Activated CD4-positive, alpha-beta T cell treated with anti-CD3 and anti-CD28 coated beads for 48 hours (primary cell): Measurements from ENCODE around the gene CLDN6.

Experiments used
- DNase-seq: peaks from one replicate; pipeline ENCODE4 v3.0.0-alpha.2; 2020

CLDN6 gene

DNA sequence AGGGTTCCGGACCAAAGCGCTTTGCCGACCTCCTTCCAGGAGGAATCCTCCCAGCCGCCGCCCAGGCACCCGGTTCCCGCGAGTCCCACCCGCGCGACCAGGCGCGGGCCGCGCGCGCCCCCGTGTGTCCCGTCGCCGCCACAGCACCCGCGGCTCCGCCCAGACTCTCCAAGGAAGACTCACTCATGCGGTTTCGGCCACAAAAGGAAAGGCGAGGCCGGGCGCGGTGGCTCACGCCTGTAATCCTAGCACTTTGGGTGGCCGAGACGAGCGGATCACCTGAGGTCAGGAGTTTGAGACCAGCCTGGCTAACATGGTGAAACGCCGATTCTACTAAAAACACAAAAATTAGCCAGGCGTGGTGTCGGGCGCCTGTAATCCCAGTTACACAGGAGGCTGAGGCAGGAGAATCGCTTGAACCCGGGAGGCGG is 34.3 kb downstream of the CLDN6 start:
- DNase-seq, result peak; percentile 88

DNA sequence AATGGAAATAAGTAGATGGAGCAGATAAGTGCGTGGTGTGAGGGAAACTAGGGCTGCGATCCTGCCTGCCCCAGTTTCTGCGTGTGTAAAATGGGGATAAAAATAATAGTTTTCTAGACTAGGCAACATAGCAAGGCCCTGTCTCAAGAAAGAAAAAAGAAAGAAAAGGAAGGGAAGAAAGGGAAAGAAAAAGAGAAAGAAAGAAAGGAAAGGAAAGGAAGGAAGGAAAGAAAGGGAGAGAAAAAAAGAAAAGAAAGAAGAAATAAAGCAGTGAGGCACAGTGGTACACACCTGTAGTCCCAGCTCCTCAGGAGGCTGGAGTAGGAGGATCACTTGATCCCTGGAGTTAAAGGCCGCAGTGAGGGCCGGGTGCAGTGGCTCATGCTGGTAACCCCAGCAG is 35.6 kb downstream of the CLDN6 start:
- DNase-seq, result no peak

DNA sequence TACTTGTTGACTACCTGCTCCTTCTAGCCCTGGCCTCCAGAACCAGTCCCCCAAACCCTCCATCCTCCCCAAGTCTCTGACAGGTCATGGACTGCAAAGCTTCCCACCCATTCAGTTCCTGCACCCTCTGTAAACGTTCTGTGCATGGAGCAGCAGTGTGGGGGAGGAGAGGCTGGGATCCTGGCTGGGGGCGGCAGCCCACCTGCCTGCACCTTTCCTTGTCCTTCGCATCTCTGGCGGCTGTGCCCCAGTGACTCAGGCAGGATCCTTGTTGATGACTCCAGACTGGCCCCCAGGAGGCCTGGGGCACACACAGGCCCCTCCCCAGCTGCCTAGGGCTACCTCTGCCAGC is 36.1 kb downstream of the CLDN6 start:
- DNase-seq, result no peak

DNA sequence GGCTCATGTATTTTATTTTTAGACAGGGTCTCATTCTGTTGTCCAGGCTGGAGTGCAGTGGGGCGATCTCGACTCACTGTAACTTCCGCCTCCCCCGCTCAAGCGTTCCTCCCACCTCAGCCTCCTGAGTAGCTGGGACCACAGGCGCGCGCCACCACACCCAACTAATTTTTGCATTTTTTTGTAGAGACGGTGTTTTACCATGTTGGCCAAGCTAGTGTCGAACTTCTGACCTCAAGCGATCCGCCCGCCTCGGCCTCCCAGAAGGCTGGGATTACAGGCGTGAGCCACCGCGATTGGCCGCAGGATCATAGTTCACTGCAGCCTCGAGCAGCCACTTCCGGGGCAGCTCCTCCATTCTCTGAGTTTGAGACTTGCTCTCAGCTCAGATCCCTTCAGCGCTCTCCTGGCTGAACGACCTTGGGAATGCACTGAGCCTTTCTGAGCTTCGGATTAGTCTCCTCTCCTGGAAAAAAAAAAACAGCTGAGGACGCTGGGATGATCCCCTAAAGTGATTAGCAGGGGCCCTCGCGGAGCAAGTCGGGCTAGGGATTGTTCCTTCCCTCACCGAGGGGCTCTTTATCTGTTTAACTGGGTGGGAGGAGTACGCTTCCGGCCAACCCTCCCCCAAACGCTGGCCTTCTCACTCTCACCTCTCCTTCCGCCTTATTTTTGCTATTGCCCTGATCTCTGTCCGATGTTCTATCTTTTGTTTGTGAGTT is 36.6 kb downstream of the CLDN6 start:
- DNase-seq, result no peak

DNA sequence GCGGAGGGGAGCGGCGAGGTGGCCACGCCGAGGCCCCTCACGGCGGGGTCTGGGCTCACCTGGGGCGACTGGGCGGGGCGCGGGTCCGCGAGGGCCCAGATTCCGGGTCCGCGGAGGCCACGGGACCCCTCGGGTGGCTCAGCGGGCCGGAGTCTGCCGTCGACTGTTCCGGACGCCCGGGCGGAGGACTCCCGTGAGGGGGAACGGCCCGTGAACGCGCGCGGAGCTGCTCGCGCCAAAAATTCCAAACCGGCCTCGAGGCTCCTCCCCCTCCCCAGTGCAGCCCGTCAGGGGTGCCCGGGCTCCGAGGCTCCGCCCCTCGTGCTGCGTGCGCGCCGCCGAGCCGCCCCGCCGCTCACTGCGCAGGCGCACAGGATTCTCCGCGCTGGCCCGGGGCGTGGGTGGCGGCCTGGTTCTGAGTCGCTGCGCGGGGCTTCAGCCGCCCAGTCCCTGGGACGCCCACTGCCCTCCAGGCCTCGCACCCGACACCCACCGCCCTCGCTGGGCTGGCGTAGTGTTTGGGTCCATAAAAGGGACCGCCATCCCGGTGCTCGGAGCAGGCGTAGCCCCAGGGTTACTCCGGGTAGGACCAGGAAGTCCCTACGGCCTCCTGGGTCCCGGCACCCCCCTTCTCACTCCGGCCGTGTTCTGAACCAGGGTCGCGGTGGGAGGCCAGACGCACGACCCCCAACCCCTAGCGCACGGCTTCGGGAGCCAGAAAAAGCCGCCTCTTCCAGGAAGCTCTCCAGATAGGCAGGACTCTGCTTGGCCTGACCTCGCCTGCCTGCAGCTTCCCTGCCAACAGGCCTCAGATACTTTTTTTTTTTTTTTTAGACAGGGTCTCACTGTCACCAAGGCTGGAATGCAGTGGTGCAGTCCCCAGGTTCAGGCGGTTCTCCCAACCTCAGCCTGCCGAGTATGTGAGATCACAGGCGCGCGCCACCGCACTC is 37.5 kb downstream of the CLDN6 start, which contains the start of gene PKMYT1:
TSS of gene PKMYT1 (minus strand) at position 220 of the 950 bp plus-strand sequence. CDS start 789 bp downstream, outside the sequence.
- DNase-seq, result peak; percentile 96

DNA sequence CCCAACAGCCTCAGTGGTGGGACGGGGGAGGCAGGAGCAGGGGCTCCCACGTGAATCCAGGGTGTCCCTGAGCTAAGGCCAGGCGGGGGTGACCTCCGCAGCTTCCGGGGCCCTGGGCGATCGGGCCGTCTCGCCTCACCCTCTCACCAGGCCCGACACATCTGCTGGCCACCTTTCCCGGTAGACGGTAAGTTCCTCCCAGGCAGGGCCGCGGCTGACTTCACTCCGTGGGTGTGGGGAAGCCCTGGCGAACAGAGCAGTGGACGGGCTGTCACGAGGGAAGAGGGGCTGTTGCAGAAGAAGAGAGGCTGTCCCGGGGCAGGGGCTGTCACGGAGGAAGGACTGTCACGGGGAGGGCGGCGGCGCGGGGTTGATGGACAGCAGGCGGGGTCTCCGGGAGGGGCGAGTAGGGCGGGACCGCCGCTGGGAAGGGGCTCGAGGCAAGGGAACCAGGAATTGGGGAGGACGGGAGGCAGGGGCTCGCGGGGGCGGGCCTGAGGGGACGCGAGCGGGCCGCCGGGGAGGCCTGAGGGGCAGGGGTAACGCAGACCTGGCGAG is 38.2 kb downstream of the CLDN6 start:
- DNase-seq, result peak; percentile 47

DNA sequence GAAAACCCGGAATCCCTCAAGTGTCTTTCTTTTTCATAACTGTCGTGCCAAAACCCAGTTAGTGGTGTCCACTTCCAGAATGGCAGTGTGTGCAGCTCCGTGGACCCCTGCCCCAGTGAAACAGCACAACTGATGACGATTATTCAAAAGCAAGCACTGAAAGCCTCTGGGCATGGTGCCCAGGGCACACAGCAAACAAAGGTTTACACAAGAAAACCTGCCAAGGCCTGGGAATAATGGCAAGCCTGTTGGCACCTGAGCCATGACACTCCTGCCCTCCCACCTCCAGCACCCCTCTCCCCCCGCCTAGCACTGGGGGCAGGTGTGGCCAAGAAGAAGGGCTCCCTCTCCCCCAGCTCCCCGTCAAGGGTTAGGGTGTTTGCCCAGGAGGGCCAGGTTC is 40.5 kb downstream of the CLDN6 start:
- DNase-seq, result no peak

DNA sequence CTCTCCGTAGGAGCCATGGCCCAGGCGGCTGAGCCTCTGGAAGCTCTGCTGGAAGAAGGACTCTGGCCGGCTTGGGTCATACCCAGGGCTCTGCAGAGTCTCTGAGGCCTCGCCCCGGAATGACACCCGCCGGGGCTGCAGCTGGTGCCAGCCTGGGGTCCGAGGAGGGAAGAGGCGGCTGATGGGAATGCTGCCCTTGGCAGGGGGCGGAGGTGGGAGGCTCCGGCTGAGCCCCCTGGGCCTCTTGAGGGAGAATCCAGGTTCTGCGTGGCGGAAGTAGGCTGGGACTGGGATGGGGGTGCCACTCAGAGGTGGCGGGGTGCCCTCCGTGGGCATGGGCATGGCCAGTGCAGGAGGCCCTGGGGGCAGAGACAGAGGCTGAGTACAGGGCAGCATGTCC is 41.3 kb downstream of the CLDN6 start:
- DNase-seq, result no peak

DNA sequence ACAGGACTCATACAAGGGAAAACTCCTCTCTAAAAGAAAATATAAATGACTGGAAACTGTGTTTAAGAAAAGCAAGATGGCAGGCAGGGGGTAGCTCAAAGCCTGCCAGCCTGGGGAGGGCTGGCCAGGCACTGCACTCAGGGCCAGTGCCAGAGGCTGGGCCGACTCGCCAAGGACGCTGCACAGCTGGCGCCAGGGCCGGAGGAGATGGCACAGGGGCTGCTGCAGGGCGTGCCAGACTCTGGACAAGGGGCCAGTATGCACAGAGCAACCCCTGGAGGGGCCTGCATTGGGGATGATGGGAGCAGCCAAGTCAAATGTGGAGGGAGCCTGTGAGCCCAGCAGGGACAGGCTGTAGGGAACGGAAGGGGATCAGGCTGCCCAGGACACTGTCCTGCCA is 41.8 kb downstream of the CLDN6 start:
- no peak for DNase-seq

DNA sequence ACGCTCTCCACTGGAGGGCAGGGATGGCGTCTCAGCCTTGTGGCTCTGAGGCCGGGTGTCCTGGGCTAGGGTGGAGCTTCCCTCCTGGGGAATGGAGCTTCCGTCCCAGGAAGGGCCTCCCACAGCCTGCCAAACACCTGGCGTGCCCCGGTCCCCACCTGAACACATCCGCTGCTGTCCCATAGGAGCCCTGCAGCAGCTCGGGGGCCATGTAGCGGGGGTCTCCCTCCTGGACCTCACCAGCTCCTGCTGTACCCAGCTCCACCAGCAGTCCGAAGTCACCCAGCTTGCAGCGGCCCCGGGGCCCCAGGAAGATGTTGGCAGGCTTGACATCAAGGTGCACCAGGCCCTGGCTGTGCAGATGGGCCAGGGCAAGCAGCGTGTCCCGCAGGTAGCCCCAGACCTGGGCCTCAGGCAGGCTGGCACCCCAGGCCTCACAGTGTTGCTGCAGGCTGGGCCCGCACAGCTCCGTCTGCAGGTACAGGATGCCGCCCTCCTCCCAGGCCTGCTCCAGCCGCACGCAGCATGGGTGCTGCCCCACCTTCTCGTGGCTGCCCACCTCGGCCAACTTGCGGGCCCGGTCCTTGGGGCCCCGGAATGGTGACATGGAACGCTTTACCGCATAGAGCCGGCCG is 42.7 kb downstream of the CLDN6 start:
- DNase-seq, result no peak

DNA sequence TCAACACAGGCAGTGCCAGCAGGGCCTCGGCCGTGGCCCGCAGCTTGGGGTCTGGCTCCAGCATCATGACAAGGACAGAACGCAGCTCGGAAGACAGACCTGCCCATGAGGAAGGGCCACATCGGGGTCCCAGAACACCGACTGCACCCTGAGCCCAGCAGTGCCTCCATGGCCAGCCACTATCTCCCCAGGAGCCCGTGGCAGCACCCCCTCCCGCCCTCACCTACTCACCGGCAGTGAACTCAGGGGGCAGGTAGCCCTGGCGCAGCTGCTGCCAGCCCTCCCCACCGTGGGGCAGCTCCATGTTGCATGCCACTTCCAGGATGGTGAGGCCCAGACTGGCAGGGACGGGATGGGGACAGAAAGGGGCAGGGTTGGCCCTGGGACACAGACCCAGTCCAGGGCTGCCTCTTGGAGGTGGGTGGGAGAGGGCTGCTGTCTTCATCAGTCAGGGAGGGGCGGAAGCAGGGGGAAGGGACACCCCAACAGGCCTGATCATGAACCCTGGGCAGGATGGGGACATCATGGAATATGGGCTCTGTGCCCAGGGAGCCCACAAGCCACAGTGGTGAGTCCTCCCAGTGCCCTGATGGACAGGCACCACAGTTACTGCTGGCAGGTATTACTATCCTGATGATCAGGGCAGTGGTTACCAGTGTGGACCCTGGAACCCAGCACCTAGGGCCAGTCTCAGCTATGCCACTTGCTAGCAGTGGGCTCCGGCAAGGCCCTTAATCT is 43.5 kb downstream of the CLDN6 start:
- no peak for DNase-seq

DNA sequence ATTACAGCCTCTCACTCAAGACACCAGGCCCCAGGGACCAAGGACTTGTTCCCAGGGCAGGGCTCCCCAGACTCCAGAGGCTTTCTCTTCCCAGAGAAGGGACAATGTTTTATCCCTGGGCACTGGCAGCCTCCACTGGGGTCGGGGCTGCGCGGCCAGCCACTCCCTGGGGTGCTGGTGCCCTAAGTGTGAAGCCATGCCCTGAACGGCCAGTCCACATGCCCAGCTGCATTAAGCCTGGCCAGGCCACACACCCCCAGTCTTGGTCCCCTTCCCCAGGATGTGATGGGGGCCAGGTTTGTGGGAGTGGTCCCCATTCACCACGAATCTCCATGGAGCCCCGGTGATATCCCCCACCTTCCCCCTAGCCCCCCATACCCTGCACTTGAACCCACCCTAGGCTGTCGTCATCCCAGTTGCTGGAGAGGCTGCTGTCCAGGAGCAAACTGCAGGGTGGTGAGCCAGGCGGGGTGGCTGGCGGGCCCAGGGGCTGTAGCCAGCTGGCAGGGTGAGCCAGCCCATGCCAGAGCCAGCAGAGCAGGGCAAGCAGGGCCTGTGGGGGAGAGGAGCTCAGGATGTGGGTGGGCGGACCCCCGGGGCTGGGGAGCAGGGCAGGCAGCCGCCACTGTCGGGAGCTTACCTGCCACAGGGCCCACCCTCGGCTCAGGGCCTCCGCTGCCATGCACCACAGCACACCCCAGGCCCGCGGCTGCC is 44.2 kb downstream of the CLDN6 start:
- DNase-seq, result no peak

DNA sequence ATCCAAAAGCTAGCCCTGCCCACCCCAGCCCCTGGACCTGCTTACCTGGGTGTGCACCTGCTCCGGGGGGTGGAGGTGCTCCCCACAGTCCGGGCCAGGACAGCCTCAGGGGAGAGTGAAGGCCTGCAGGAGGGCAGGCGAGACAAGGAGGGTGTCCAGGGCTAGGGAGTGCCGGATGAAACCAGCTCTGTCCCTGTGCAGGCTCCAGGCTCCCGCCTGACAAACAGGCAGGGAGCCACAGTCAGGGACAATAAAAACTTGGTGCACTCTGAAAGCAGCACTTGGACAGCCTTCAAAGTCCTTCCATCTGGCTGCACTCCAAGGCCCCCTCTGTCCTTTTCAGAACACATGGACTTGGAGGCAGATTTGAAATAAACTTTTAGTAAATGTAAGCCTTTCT is 44.9 kb downstream of the CLDN6 start:
- DNase-seq, result no peak

DNA sequence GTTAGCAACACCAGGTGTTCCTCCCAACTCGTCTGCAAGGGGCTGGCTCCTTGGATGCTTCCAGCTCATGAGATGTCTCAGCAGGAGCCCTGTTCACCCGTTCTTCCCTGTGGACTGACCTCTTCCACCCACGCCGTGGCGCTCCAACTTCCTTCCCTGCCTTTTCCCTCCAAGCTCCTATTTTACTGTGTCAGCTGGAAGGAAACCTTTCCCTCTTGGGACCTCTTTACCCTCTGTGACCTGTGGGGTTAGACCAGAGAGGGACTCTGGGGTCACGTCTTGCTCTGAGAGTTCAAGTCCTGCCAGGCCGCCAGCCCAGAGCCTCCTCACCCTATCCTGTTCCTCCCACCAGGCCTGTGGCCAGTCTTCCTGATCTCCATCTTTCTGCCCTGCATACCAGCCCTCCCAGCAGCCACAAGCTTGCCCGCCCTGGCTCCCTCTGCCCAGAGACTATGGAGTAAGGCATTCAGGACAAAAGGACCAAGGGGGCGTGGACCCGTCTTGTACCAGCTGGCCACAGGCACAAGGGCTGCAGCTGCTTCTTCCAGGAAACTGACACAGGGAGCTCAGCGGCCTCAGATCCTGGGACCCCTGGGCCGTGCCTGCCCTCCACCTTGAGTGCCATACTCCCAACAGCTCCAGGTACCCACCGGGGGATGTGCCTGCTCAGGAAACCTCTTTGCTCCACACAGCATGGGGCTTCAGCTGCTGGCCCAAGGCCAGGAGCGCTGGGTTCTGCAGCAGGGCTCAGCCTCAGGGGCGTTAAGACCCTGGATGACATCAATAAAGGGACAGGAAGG is 45.8 kb downstream of the CLDN6 start:
- DNase-seq, result no peak

DNA sequence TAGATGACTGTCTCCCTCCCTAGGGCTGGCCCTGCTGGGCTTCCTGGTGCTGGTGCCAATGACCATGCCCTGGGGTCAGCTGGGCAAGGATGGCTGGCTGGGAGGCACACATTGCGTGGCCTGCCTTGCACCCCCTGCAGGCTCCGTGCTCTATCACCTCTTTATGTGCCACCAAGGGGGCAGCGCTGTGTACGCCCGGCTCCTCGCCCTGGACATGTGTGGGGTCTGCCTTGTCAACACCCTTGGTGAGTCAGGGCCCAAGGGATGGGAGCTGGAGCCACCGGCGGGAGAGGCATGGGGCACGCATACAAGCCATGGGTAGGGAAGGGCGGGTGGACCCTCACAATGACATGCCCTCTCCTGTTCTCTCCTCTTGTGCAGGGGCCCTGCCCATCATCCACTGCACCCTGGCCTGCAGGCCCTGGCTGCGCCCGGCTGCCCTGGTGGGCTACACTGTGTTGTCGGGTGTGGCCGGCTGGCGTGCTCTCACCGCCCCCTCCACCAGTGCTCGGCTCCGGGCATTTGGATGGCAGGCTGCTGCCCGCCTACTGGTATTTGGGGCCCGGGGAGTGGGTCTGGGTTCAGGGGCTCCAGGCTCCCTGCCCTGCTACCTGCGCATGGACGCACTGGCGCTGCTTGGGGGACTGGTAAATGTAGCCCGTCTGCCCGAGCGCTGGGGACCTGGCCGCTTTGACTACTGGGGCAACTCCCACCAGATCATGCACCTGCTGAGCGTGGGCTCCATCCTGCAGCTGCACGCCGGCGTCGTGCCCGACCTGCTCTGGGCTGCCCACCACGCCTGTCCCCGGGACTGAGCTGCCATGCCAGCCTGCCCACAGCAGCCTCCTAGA is 46.6 kb downstream of the CLDN6 start:
- DNase-seq, result no peak

DNA sequence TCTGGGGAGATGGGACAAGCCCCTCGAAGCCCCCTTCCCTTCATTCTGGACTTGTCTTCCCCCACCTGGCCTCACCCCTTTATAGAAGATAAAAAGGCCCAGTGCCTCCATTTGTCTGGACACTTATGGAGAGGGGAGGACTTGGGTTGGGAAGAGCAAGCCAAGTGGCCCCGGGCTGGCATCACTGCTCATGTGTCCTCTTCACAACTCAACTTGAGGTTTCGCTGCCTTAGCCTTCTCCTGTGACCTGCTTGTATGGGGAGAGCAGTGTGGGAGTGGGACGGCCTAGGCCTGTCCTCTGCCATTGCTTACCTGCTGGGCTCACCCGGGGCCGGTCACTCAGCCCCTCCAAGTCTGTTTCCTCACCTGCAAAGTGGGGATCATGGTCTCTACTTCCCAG is 47.4 kb downstream of the CLDN6 start:
- no peak for DNase-seq

DNA sequence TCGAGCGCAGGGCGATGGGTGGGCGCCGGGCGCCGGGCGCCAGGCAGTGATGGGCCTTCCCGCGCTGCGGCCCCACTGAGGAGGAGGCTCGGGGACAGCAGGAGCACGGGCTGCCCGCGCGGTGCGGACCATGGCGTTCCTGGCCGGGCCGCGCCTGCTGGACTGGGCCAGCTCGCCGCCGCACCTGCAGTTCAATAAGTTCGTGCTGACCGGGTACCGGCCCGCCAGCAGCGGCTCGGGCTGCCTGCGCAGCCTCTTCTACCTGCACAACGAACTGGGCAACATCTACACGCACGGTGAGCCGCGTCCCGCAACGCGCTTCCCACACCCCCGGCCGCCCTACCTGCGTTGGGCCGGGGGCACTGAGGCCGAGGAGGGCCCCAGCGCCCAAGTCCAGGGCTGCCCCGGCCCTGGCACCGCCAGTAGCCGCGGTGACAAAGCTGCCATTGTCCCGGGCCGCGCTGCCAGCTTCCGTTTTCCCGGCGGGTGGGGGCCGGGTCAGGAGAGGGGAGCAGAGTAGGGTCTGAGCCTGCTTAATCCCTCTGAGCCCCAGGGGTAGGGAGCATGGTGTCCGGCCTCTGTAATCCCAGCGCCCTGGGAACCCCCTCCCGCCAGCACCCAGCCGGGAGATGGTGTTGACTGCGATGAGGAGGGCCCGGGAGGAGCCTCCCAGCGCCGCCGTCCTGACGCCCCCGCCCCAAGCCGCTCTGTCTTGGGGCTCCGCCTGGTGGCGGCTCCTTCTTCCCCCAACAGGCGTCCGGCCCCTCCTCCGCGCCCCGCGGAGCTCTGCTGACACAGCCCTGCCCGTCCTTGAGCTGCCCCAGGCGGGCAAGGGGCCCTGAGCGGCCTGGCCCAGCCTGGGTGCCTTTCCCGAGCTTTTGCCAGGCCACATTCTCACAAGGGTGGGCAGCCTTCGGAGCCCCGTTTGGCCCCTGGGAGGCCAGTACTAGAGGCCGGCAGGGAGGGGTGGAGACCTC is 48.1 kb downstream of the CLDN6 start:
- peak; percentile 93 for DNase-seq

DNA sequence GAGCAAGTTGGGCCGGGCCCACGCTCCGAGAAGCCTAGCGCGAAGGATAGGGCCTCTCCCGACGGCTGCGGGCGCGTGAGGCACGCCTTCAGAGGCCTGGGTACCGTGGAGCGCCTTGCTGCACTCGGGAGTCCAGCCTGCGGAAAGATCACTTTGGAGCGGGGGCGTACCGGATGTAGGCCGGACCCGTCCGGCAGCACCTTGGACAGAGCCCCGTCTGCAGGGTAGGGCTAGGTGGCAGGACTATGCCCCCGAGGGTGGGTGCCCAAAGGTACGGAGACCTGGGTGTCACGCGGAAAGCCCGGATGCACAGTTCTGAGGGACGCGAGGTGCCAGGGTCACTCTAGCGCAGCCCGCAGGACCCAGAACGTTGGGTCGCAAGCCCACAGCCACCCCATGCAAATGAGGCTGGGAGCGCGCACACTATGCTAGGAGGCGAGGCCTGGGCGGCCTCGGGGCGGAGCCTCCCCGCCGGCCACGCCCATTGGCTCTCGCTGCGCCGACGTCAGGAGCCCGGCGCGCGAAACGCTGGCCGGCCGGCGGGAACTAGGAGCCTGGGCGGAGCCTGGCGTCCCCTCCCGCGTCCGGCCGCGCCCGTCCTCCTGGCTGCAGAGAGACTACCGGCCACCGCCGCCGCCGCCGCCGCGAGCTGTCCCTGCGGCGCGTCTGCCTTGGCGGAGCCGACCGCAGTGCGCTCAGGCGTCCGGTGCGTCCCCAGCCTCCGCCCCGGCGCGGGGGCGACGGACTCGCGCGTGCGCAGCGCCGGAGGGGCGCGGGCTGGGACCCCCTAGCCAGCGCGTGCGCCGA is 49.0 kb downstream of the CLDN6 start, which contains the start of gene PAQR4:
TSS of gene PAQR4 (plus strand) at position 611 of the 807 bp plus-strand sequence. CDS start 327 bp downstream, outside the sequence.
- DNase-seq, result peak; percentile 89
